ENCODE data around the gene DIRAS3.
"Not testable (repeated sequence)": the region's sequence is repeated elsewhere in the genome, so short reads cannot be mapped to it uniquely, and the experiment has no call there.

DIRAS3 gene

DNA sequence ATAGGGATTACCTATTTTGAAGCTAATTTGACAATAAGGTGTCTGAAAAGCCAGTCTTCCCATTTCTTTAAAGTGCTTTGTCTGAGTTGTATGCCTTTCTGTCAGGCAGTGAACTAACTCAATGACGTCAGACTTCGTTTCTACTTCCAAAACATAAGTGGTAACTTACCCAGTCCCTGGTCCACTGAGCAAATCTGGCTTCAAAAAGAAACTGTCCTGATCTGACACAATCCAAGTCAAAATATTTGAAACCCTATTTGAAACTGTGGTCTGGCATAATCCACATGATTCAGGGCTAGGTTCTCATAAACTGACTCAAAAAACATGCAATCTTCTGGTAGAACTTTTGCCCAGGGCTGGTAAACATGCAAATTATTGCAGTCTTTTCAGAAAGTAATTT, 34.0 kb downstream of the DIRAS3 start:
- no peak for FAIRE-seq

DNA sequence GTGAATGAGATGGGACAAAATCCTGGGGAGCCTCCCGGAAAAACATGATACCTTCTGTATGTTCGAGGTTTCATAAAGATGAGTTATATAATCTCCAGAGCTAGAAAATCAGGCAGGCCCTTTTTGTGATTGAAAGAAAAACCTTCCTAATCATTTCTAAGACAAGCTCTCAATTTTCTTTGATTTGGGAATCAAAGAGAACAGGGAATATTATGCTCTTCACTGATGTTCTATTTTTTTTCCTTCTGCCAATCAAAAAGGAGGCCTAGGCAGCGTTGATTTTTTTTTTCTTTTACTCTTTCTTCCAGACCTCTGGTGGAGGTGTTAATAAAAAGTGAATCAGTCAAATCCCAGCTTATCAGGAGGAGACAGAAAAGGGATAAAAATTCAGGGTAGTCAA, 34.5 kb downstream of the DIRAS3 start:
- no peak for FAIRE-seq

DNA sequence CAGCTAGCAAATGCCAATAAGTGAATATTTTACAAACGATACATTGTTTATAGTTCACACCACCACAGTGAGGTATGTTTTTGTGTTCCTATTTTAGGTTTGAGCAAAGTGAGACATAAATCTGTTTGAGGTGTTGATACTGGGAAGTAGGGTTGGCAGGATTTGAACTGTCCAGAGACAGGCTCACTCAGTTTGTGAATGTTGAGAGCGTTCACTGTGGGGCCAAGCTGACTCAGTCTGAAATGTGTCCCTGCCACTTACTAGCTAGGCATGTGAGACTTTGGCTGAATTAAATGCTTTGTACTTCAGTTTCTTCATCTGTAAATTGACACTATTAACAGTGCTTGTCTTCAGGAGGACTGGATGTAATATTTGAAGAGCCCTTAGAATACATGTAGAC, 35.1 kb downstream of the DIRAS3 start:
- FAIRE-seq = no peak

DNA sequence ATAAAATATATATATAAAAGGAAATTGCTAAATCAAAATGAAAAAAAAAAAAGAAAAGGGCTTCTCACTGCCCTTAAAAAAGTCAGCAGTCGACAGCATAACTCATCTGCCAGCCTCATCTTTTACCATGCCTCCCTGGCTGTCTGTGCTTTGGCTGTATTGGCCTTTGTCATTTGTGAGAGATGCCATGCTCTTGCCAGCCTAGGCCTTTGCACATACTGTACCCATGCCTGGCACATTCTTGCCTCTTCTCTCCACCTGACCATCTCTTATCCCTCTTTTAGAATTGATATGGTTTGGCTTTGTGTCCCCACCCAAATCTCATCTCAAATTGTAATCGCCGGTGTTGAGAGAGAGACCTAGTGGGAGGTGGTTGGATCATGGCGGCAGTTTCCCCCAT, 37.1 kb downstream of the DIRAS3 start:
- no peak for FAIRE-seq

DNA sequence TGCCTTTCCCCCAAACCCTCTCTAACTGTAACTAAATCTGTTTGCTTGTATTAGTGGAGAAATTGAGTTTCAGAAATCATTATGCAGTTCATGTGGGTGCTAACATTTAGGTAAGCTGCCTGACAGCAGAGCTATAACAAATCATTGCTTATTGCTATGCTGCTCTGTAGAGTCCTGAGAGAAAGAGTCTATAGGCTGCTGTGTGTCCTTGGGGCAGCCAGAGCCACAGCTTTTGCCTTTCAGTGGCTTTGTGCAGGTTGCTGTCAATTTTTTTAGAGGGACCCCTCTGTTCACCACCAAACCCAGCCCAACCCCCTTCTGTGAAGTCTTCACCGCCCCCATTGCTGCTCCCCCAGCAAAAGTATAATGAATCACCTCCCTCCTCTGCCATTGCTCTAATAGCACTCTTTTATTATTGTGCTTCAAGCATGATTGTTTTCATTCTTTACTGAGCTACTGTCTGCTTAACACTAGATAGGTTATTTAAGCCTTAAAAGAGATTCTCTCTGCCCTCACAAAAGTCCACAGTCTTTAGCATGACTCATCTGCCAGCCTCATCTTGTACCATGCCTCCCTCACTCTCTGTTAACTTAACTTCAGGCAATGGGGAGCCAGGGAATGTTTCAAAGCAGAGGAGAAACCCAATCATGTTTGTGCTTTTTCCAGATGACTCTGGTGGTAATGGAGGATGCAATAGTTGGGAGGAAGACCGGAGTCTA, 38.6 kb downstream of the DIRAS3 start:
- no peak for FAIRE-seq

DNA sequence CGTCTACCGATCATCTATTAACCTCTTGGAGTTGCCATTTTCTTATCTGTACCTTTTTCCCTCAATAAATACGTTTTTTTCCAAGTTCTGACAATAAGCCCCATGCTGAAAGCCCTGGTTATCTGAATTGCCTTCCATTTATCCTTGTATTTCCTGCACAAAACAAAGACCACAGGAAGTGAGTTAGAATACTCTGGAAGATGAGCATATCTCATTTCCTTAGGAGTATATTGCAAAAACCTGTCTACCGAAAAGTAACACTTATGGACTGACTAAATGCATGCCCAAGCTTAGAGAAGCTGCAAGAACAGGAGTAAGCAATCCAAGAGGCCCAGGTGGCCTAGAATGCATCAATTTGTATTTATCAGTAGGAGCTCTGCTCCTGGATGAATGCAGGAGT, 39.9 kb downstream of the DIRAS3 start:
- FAIRE-seq = no peak

DNA sequence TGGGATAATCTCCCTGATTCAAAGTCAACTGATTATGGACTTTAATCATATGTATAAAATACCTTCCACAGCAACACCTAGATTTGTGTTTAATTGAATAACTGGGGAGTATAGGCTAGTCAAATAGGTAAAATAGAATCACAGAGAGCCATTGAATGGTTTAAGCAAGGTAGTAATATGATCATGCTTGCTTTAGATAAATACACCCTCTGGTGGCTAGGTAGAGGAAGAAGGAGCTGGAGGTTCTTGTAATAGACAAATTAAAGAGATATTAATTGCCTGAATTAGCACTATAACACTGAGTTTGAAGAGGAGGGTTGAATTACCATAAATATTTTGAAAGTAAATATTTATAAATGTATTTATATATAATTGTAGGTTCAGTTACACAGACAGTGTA, 40.3 kb downstream of the DIRAS3 start:
- FAIRE-seq = no peak

DNA sequence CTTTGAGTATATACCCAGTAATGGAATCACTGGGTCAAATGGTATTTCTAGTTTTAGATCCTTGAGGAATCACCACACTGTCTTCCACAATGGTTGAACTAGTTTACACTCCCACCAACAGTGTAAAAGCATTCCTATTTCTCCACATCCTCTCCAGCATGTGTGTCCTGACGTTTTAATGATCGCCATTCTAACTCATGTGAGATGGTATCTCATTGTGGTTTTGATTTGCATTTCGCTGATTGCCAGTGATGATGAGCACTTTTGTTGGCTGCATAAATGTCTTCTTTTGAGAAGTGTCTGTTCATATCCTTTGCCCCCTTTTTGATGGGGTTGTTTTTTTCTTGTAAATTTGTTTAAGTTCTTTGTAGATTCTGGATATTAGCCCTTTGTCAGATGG, 46.8 kb downstream of the DIRAS3 start:
- not testable (repeated sequence) for FAIRE-seq

DNA sequence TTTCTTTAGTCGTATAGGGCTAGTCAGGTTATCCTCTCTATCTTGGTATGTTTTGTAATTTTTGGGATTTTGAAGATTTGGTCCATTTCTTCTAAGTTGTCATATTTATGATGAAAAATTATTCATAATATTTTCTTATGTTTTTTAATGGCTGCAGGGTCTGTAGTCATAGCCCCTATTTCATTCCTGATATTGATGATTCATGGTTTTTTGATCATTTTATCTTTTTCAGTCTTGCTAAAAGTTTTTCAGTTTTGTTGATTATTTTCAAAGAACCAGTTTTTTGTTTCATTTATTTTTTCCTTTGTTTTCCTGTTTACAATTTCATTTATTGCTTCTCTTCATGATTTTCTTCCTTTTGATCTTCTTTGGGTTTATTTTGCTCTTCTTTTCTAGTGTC, 50.2 kb downstream of the DIRAS3 start:
- FAIRE-seq = no peak

DNA sequence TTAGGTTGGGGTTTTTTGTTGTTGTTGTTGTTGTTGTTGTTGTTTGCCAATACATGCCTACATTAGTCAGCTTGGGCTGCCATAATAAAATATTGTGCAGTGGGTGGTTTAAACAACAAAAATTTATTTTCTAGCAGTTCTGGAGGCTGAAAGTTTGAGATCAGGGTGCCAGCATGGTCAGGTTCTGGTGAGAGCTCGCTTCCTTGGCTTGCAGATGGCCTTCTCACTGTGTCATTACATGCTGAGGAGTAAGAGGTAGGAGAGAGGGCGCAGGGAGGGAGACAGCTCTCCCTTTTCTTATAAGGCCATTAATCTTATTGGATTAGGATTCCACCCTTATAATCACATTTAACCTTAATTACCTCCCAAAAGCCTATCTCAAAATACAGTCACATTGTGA, 52.7 kb downstream of the DIRAS3 start:
- FAIRE-seq = no peak
